HUDEP-2 (cell line): ENCODE measurements around the gene SLC26A2.

ENCODE experiments used
- DNase-seq, 76 experiments: peaks; one replicate each; lab custom pipeline; 2025; ENCODE audit not compliant: unreplicated experiment in 76 of 76; lab: John Stamatoyannopoulos, UW

The SLC26A2 gene

GRCh38 chr5:149960272-149961185 lies at the start of gene SLC26A2:
TSS of gene SLC26A2 (plus strand) at chr5:149960758. CDS start at chr5:149977653, 16,895 bp downstream.
- DNase-seq, result peak in 75 of 76 experiments; percentile 52 to 96 (median 93)

- no peak for DNase-seq
Measured at GRCh38 chr5:149911031-149911430, 49.5 kb upstream of the SLC26A2 start.

- DNase-seq, result peak in 74 of 76 experiments; percentile 16 to 90 (median 69)
Measured at GRCh38 chr5:149912226-149912871, 48.2 kb upstream of the SLC26A2 start.

- DNase-seq, result peak in 58 of 76 experiments; percentile 13 to 88 (median 55)
Measured at GRCh38 chr5:149913436-149914419, 46.8 kb upstream of the SLC26A2 start.

- no peak for DNase-seq
Measured at GRCh38 chr5:149915392-149916260, 44.9 kb upstream of the SLC26A2 start.

GRCh38 chr5:149916334-149917072 lies 44.1 kb upstream of the SLC26A2 start:
- no peak for DNase-seq

GRCh38 chr5:149917073-149917676 lies 43.4 kb upstream of the SLC26A2 start:
- no peak for DNase-seq

GRCh38 chr5:149921597-149921996 lies 39.0 kb upstream of the SLC26A2 start:
- no peak for DNase-seq

GRCh38 chr5:149922950-149923349 lies 37.6 kb upstream of the SLC26A2 start:
- DNase-seq, result no peak

- DNase-seq, result no peak
Measured at GRCh38 chr5:149924486-149924885, 36.1 kb upstream of the SLC26A2 start.

- DNase-seq, result peak in 7 of 76 experiments; percentile 7 to 48 (median 25)
Measured at GRCh38 chr5:149930043-149930748, 30.4 kb upstream of the SLC26A2 start.

GRCh38 chr5:149930749-149931574 lies 29.6 kb upstream of the SLC26A2 start:
- peak in 67 of 76 experiments; percentile 6 to 83 (median 54) for DNase-seq

- DNase-seq, result no peak
Measured at GRCh38 chr5:149931992-149932436, 28.5 kb upstream of the SLC26A2 start.

GRCh38 chr5:149932445-149933350 lies 27.9 kb upstream of the SLC26A2 start:
- DNase-seq, result no peak

- no peak for DNase-seq
Measured at GRCh38 chr5:149935431-149935901, 25.1 kb upstream of the SLC26A2 start.
